GM21576 (cell line): ENCODE measurements around the gene ZNF277.

ENCODE experiments used
- ATAC-seq: cut with Tn5 transposase; IDR thresholded peaks from one replicate; pipeline ENCODE4 v1.9.1; 2021; ENCODE audit warnings: mild to moderate bottlenecking, moderate library complexity; ENCODE audit not compliant: unreplicated experiment

The ZNF277 gene

DNA sequence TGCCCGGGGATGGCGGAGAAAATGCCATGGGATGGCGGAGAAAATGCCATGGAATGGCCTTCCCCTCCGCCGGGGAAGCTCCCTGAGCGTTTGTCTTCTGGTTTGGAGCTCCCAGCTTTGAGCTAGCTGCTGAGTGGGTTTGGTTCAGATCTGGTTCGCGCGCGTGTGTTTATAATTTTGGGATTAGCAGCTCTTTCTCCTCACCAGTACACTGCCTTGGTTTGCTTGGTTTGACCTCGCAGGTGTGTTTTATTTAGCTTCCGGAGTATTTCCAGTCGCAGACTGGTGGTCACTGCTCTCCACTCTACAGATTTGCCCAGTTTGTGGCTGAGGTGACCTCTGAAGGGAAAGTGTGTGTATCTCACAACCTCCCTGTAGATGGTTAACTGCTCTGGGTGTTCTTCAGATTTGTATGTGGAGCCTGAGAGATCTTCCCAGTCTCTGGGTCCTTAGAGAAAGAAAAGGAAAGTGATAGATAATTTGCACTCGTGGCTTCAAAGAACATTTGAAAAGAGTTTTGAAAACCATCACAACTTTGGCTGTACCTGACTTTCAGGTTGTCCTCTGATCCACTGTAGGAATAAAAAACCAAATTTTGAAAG, 597 bp downstream of the ZNF277 start:
- no peak for ATAC-seq

DNA sequence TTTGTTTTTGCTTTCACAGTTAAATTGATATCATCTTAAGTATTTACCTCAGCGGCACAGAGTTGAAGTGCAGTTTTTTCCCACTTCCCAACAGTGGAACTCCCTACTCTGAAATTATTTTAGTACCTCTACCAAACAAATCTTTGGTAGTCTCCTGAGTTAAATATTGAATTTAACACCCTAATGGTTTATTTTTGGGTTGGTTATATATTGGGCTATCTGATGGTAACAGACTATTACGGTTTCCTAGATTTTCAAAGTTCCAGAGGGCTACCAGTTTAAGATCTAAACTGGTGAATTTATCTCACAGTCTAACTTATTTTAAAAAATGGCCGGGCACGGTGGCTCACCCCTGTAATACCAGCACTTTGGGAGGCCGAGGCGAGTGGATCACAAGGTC, 1.3 kb downstream of the ZNF277 start:
- ATAC-seq = no peak

DNA sequence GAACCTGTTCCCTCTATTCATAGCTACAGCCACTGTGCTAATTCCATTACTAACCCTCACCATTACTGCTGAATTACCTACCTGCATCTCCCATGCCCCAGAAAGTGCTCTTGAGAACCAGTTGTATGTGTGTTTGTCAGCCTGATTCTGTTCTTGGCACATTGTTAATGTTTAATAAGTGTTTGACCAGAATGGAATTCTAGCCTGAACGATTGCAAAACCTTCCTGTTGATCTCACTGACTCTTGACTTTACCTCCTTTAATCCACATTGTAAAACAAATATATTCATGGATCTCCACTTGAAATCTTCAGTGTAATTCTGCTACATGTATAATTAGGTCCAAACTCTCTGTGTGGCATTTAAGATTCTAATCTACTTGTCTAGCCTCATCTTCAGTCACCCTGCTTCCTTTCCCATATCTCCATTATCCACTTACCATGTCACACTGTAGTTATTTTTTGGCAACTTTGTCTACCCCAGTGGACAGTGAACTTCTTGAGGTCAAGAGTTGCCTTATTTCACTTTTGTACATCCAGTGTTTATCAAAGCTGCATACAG, 4.9 kb downstream of the ZNF277 start:
- no peak for ATAC-seq

DNA sequence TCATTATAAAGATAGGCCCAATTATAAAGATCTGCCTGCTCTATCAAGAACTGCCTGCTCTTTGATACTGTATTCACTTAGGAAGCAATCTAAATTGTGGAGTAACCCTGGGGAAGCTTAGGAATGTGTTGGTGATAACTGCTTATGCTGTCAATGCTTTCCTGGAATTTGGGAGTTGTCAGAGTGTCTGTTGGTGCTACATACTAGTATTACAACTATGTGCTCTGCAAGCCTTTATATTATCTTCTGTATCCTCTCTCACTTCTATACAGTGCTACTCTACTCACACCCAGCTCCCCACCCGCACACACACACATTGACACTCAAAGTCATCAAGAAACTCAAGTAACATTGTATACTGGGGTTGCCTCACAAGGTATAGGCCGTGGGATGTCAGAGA, 6.1 kb downstream of the ZNF277 start:
- no peak for ATAC-seq

DNA sequence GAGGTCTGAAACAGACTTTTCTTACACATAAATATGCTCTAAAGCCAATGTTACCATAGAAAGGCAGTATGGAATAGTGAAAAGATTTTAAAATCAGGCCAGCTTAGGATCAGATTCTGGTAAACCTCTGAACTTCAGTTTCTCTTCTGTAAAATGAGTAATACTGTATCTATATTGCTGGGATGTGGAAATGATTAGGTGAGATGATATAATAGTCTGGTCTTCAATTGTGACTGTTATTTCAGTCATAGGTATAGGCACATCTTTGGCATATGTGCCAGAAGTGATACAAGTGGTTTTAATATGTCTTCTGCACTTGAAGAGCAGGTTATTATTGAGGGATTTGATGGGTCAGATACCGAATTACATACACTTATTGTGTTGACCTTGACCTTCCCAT, 7.2 kb downstream of the ZNF277 start:
- ATAC-seq = no peak

DNA sequence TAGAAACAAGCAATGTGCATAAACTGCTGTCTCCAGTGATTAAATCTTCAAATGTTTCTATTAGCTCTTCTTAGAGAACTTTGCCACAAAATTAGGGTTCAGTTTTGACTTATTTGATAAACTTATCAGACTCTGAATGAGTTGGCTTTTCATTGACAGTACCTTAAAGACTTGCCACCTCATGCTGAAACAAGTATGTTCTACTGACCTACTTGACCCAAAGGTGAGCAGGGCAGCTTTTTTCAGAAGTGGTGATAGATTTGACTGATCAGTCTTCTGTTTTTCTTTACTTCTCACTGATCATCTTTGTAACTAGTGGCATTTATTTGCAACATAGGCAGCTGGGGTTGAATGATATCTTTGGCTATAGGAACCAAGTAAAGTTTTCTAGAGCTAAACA, 7.8 kb downstream of the ZNF277 start:
- no peak for ATAC-seq

DNA sequence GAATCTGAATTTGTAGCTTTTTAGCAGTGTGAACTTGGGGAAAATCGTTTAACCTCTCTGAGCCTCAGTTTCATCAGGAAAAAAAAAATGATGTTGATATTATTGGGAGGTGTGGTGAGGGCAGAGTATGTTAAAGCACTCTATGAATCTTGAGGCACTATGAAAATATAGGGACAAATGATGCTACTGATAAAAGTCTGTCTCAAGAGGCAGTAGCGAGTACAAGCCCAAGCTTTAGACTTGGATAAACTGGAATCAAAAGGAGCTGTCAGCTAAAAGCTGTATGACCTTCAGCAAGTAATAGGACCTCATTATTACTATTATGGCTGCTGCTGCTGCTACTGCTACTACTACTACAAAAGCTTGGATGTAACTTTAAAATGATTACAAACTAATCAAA, 8.4 kb downstream of the ZNF277 start:
- no peak for ATAC-seq

DNA sequence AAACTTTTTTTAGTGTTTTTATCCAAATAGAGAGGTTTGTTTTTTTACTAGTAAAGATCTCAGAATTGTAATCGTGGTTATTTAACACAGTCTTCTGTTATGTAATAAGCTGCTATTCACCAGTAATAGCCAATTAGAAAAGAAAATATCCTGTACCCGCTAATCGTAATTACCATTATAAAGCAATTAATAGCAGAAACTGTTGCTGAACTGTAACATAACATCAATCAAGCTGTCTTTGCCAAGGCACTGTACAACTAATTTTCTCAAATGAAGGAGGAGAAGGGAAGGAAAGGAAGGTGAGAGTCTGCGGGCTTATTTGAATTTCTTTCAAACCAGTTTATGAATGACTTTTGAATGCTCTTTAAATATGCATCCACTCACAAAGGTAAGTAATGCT, 9.3 kb downstream of the ZNF277 start:
- no peak for ATAC-seq

DNA sequence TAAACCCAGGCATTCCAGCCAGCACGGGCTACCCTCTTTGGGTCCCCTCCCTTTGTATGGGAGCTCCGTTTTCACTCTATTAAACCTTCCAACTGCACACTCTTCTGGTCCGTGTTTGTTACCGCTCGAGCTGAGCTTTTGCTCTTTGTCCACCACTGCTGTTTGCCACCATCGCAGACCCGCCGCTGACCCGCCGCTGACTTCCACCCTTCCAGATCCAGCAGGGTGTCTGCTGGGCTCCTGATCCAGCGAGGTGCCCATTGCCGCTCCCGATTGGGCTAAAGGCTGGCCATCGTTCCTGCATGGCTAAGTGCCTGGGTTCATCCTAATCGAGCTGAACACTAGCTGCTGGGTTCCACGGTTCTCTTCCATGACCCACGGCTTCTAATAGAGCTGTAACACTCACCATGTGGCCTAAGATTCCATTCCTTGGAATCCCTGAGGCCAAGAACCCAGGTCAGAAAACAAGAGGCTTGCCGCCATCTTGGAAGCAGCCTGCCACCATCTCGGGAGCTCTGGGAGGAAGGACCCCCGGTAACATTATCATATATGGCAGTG, 14.5 kb downstream of the ZNF277 start:
- no peak for ATAC-seq

DNA sequence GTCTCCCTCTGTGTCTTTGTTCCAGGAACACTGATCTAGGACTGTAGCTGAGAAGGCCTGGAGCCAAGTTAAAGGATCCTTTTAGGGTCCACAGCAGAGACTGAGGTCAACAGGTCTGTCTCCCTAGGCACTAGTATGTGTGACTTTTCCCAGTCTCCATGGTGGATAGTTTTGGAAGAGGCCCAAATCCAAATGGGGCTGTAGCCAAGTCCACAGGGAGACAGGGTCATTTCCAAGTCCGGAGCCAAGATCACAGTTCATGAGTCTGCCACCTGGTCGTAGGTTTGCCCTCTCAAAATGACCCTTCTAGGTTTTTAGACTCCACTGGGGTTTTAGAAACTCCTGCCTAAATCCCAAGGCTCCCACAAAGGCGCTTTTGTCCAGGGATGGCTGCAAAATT, 16.8 kb downstream of the ZNF277 start:
- no peak for ATAC-seq

DNA sequence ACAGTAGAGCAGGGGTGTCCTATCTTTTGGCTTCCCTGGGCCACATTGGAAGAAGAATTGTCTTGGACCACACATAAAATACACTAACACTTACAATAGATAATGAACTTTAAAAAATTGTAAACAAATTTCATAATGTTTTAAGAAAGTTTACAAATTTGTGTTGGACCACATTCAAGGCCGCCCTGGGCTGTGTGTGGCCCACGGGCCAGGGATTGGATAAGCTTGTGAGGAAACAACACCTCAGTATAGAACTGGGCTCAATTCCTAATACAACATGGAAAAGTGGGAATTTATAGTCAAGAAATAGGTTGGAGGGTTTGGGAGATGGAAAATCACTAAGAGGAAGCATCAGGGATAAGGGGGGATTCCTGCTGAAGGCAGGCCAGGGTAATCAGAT, 17.7 kb downstream of the ZNF277 start:
- no peak for ATAC-seq

DNA sequence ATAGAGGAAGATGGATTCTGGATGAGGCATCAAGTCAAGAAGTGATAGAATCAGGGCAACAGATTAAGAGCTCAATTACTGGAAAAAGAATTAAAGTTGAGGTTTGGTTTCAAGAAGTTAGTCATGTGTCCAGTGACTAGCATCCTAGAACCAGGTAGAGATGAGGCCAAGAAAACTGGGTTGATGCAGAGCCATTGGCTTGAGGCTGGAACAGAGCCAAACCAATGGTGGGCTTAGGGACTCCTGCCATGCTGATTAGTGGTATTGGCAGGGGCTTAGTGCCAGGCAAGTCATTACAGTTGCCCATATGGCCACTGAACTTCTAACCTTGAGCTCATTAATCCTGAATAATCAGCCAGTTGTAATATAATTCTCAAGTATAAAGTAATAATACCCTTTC, 18.5 kb downstream of the ZNF277 start:
- ATAC-seq = no peak

DNA sequence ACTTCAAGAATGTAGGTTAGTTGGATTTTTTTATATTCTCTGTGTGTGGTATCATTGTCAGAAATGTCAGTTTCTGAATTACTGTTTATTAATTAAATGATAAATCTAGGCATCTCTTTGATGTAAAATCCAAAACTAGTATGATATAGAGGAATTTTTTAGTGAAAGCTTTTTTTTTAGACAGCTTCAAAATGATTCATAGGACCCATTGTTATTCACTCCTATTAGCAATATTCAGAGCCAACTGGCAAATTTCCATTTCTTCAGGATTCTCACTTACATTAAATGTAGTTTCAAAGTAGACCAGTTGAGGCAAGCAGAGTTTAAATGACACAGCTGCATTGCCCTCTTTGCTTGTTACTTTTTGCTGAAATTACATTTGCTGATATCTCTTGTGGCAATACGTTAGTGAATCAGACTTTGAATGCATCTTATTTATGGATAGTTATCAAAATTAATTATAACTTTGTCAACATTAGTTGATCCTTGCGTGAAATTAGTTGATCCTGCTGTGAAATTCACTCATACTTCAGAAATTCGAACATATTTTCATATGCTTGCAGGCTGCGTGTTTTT, 20.3 kb downstream of the ZNF277 start:
- ATAC-seq = no peak

DNA sequence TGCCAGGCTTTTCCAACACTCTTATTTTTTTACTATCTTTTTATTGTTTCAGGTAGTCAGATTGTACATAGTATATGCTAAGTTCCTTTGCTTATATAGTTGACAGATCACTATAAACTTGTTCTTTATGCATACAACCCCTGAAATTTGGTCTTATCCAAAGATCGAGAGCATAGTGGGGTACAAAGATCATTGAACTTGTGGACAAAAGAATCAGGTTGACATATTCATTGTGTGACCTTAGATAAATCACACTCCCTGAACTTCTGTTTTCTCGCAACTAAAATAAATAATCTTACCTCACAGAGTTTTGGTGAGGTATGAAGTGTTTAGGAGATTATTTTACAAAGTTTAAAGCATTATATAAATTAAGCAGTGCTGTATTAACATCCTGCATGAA, 22.1 kb downstream of the ZNF277 start:
- ATAC-seq = no peak

DNA sequence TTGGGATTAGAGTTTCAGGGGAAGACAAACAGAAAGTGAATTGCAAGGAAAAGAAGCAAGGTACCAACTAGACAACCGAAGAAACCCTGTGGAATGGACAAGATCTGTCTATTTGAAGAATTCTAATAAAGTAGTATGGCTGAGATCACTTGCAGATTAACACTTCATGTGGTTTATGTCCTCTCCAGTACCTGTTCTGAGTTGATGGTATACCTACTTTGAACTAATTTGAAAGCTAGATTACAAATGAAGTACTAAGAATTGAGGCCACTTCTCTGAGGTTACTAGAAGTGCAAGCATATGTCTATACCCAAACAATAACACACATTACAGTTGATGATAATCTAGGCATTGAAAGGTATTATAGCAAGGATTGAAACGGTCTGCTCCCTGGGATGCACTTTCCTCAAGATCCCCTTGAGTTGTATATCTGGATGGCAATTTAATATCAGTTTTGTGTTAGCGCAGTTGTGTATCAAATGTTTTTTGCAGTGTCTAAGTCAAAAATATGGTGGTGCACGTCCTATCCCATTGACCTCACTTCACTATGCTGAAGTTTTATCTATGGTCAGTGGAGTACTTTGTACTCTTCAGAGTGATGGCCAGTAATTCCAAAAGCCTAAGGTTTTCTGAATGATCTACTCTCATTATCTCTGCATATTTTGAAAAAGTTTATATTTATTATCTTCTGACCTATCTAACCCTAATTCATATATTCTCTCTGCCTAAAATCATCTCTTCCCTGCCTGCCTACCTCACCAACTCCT, 25.9 kb downstream of the ZNF277 start:
- no peak for ATAC-seq

DNA sequence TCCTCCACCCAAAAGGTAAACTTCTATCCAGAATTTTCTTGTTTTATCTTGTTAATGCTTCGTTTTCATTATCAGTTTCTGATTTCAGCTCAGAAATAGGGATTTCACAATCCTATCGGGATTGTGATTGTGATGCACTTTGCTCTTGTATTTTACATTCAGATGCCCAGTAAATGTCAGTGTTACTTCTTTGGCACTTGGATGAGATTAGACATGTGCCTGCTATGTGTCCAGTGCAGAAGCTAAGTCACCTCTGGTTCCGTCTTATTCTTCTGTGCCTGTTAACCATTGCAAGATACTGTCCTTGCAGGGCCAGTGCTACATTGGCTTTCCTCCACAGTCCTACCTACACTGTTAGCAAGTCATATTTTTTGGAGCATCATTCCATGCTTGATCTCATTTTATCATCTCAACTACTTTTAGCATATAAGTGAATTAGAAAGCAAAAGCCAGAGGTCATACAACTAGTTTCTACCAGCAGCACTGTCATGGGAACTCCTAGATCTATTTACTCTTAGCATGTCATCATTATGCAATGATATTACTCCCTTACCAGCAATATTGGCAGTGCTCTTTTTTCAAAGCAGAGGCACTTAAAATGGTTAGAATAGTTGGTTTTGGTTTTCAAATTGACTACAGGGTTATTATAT, 26.7 kb downstream of the ZNF277 start:
- no peak for ATAC-seq

DNA sequence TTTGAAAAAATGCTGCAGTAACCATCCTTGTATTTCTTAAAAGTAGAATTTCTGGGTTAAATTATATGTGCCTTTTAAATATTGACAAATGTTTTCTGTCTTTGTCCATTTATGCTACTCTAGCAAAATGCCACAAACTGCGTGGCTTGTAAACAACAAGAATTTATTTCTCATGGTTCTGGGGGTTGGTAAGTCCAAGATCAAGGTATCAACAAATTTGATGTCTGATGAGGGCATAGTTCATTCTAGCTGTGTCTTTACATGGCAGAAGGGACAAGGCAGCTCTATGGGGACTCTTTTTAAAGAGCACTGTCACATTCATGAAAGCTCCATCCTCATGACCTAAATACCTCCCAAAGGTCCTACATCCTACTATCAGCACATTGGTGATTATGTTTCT, 27.7 kb downstream of the ZNF277 start:
- no peak for ATAC-seq

DNA sequence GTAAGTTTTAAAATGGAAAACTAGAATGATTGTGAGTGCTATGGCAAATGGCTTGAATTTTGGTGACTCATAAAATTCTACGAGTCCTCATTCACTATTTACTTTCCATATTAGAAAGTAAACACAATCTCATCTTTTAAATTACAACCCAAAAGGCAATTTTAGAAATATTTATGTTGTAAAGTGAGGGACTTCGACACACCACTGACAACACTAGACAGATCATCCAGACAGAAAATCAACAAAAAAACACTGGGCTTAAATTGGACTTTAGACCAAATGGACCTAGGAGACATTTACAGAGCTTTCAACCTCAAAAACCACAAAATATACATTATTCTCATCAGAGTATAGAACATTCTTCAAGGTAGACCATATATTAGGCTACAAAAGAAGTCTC, 30.1 kb downstream of the ZNF277 start:
- no peak for ATAC-seq

DNA sequence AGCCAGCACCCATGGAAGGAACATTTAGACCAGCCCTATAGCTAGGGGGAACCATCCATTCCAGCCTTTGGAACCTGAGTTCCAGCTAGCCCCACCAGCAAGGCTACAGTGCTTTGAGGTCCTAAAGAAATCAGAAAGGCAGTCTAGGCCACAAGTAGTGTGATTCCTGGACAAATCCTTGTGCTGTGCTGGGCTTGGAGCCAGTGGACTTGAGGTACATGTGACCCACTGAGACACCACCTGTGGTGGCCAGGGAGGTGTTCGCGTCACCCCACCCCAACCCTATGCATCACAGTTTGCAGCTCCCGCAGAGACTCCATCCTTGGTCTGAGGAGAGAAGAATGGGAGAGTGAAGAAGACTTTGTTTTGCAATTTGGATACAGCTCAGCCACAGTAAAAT, 31.8 kb downstream of the ZNF277 start:
- no peak for ATAC-seq

DNA sequence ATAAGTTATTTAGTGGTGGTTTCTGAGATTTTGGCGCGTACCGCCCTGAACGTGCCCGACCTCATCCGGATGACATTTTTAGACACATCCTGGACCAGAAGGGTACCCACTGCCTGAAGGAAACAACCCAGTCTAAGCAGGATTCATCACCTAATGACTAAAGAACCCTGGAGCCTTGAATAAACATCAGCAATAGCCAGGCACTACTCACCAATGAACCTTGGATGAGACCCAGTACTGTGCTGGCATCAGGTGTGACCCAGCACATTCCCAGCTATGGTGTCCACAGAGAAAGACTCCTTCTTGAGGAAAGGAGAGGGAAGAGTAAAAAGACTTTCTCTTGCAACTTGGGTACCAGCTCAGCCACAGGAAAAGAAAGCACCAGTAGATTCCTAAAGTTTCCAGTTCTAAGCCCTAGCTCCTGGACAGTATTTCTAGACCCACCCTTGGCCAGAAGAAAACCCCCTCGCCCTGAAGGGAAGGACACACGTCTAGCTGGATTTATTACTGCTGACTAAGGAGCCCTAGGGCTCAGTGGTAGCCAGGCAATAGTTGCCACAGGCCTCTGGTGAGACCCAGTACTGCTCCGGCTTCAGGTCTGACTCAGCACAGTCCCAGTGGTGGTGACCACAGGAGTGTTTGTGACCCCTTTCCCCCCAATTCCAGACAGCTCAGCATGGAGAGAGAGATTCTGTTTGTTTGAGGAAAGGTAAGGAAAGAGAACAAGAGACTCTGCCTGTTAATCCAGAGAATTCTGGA, 32.5 kb downstream of the ZNF277 start:
- no peak for ATAC-seq

DNA sequence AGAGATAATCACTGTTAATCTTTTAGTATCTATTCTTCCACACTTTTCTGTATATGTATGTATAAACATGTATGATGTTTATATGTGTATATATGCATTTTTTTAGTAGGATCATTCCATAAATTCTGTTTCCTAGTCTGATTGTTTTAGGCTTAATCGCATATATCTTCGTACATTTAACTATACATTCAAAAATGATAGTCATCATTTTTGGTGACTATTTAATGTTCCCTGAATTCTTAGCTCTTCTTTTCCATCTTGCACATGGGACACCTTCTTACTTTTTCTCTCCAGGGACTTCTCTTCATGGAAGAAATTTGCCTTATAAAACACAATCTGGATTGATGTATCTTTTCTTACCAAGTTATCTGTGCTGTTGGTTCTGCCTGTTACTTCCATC, 42.1 kb downstream of the ZNF277 start:
- ATAC-seq = no peak
